NT2/D1 (cell line): ENCODE data around the gene TMPO.

Source experiments
- SUZ12 ChIP-seq: IDR thresholded peaks from 2 replicates; pipeline ENCODE4 v1.6.1; 2011; ENCODE audit not compliant: insufficient read length, insufficient read depth; ENCODE audit errors: extremely low read depth
- YY1 ChIP-seq: IDR thresholded peaks from 2 replicates; pipeline ENCODE4 v1.6.1; 2011; ENCODE audit not compliant: insufficient read length, insufficient read depth
- ZNF274 ChIP-seq: IDR thresholded peaks from 2 replicates; pipeline ENCODE4 v1.6.1; 2011; ENCODE audit warnings: mild to moderate bottlenecking, low read depth, low read length

DNA sequence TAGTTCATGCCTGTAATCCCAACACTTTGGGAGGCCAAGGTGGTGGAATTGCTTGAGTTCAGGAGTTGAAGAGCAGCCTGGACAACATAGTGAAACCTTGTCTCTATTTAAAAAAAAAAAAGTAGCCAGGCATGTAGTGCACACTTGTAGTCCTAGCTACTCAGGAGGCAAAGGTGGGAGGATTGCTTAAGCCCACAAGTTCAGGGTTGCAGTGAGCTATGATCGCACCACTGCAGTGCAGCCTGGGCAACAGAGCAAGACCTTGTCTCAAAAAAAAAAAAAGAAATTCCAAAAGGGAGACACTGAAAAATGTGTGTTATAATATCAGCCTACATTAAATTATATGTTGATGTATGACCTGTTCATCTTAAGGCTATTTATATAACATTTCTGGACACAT lies 14.7 kb downstream of the TMPO start:
- TF ChIP-seq YY1 (no peak), SUZ12 (no peak), ZNF274 (no peak)
